OCI-LY1 (cell line): ENCODE results near the gene TEAD1.

Experiments used
- CTCF ChIP-seq: fragments of 200-600 bp; sonication (generic), shearing (Covaris generic); IDR thresholded peaks from 2 replicates; pipeline ENCODE4 v1.5.1; 2017; ENCODE audit warnings: mild to moderate bottlenecking, antibody characterized with exemption, low read length, moderate library complexity, mixed read lengths
- EZH2 ChIP-seq: fragments of 200-600 bp; sonication (generic), shearing (Covaris generic); IDR thresholded peaks from 2 replicates; pipeline ENCODE4 v1.8.0; 2017; ENCODE audit warnings: borderline replicate concordance, mixed run types, mild to moderate bottlenecking, antibody characterized with exemption, low read length, moderate library complexity, mixed read lengths

GRCh38 chr11:12915093-12915492 is 240.9 kb downstream of the TEAD1 start:
- TF ChIP-seq CTCF (no peak), EZH2 (no peak)
